ENCODE data around the gene TRIM2. TPM values are rescaled to one million over a fixed set of nuclear protein-coding genes. Genes with fewer than 3 reads are reported as not detected.

TRIM2 gene
- polyA plus RNA-seq, 1 donor (not counting 4 experiments of a cell fraction or from before 2014, with no cell fraction given), result 10.6 TPM

GRCh38 chr4:153243468-153243867 lies 39.2 kb downstream of the TRIM2 start:
- H3K36me3 ChIP-seq (ENCODE audit: control insufficient read depth in 2 of 2, extremely low read depth in 1 of 2, insufficient read depth in 2 of 2, low read length in 2 of 2), result no peaks in the 10 kb centered on the region
- H3K9ac ChIP-seq (ENCODE audit: control insufficient read depth, extremely low read depth, insufficient read depth, low read length), result no peak overlapping the region
- H3K27me3 ChIP-seq (ENCODE audit: control insufficient read depth, extremely low read depth, insufficient read depth, low read length), result no peaks in the 10 kb centered on the region
- H3K4me3 ChIP-seq (ENCODE audit: control insufficient read depth in 2 of 3, extremely low read depth in 1 of 3, insufficient read depth in 2 of 3, low read depth in 1 of 3, low read length in 3 of 3), result no peak overlapping the region
- H3K9me1 ChIP-seq (ENCODE audit: control insufficient read depth, extremely low read depth, insufficient read depth, low read length), result no peaks in the 10 kb centered on the region
- DNase-seq (ENCODE audit: low read depth, low spot score) (no peak), FAIRE-seq (no peak)
- no peak overlapping the region for H3K4me2 ChIP-seq (ENCODE audit: control insufficient read depth, extremely low read depth, insufficient read depth, low read depth, low read length)
- no peaks in the 10 kb centered on the region for H4K20me1 ChIP-seq (ENCODE audit: control insufficient read depth, extremely low read depth, insufficient read depth, low read length)
- no peak overlapping the region for H2AFZ ChIP-seq (ENCODE audit: control insufficient read depth, low read length)
- no peak for TF ChIP-seq CTCF (optimal IDR thresholded peaks at IDR 0.05 in 1 of 3, IDR thresholded peaks at IDR 0.05 in 1 of 3, conservative IDR thresholded peaks at IDR 0.05 in 1 of 3; ENCODE audit: extremely low read depth in 1 of 3, insufficient read depth in 2 of 3, low read length in 3 of 3)
- no peak for TF ChIP-seq EZH2 (IDR thresholded peaks at IDR 0.05; ENCODE audit: low read length)
- dilution Hi-C loops (cut with MboI; ENCODE audit: extremely low pct_ligation_motif_present, low sequenced_read_pairs), result no loop called here
- H3K27ac ChIP-seq (ENCODE audit: control insufficient read depth, insufficient read depth, low read length), result no peak overlapping the region
- H3K79me2 ChIP-seq (ENCODE audit: control insufficient read depth, insufficient read depth, low read length), result no peaks in the 10 kb centered on the region
- no peaks in the 10 kb centered on the region for H3K4me1 ChIP-seq (ENCODE audit: control insufficient read depth, extremely low read depth, insufficient read depth, low read length)
- H3K9me3 ChIP-seq (ENCODE audit: control insufficient read depth, low read depth, low read length), result no peaks in the 10 kb centered on the region

GRCh38 chr4:153244969-153245368 lies 40.7 kb downstream of the TRIM2 start:
- H3K27me3 ChIP-seq (ENCODE audit: control insufficient read depth, extremely low read depth, insufficient read depth, low read length), result no peaks in the 10 kb centered on the region
- FAIRE-seq, result no peak
- DNase-seq (ENCODE audit: low read depth, low spot score), result no peak
- no peaks in the 10 kb centered on the region for H3K9me3 ChIP-seq (ENCODE audit: control insufficient read depth, low read depth, low read length)
- peaks cover 7% of the 10 kb centered on the region for H3K4me1 ChIP-seq (ENCODE audit: control insufficient read depth, extremely low read depth, insufficient read depth, low read length)
- dilution Hi-C loops (cut with MboI; ENCODE audit: extremely low pct_ligation_motif_present, low sequenced_read_pairs), result no loop called here
- H4K20me1 ChIP-seq (ENCODE audit: control insufficient read depth, extremely low read depth, insufficient read depth, low read length), result no peaks in the 10 kb centered on the region
- H3K36me3 ChIP-seq (ENCODE audit: control insufficient read depth in 2 of 2, extremely low read depth in 1 of 2, insufficient read depth in 2 of 2, low read length in 2 of 2), result no peaks in the 10 kb centered on the region
- H3K79me2 ChIP-seq (ENCODE audit: control insufficient read depth, insufficient read depth, low read length), result no peaks in the 10 kb centered on the region
- no peak overlapping the region for H3K4me2 ChIP-seq (ENCODE audit: control insufficient read depth, extremely low read depth, insufficient read depth, low read depth, low read length)
- H3K4me3 ChIP-seq (ENCODE audit: control insufficient read depth in 2 of 3, extremely low read depth in 1 of 3, insufficient read depth in 2 of 3, low read depth in 1 of 3, low read length in 3 of 3), result no peak overlapping the region
- TF ChIP-seq CTCF (optimal IDR thresholded peaks at IDR 0.05 in 1 of 3, IDR thresholded peaks at IDR 0.05 in 1 of 3, conservative IDR thresholded peaks at IDR 0.05 in 1 of 3; ENCODE audit: extremely low read depth in 1 of 3, insufficient read depth in 2 of 3, low read length in 3 of 3) (no peak), EZH2 (IDR thresholded peaks at IDR 0.05; ENCODE audit: low read length) (no peak)
- H3K27ac ChIP-seq (ENCODE audit: control insufficient read depth, insufficient read depth, low read length), result no peak overlapping the region
- H3K9me1 ChIP-seq (ENCODE audit: control insufficient read depth, extremely low read depth, insufficient read depth, low read length), result no peaks in the 10 kb centered on the region
- no peak overlapping the region for H2AFZ ChIP-seq (ENCODE audit: control insufficient read depth, low read length)
- H3K9ac ChIP-seq (ENCODE audit: control insufficient read depth, extremely low read depth, insufficient read depth, low read length), result no peak overlapping the region
